ENCODE results near the gene VWA5A.

The VWA5A gene

DNA sequence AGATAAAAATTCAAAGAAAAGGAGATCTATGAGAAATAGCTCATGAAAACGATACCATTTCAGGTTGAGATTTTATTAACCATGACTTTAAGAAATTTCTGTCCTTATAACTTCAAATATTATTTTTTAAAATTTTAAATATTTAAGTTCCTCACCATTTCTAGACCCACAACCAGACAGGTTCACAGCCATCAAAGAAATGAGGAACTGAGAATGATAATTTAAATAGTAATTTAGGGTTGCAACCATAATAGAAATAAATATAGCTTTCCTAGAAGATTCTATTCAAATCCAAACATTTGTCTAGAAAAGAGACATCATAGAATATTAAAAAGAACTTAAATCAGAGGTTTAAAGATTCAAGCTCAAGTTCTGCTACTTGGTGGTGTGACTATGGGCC, 5.9 kb upstream of the VWA5A start:
- TF ChIP-seq, protein P1, sequence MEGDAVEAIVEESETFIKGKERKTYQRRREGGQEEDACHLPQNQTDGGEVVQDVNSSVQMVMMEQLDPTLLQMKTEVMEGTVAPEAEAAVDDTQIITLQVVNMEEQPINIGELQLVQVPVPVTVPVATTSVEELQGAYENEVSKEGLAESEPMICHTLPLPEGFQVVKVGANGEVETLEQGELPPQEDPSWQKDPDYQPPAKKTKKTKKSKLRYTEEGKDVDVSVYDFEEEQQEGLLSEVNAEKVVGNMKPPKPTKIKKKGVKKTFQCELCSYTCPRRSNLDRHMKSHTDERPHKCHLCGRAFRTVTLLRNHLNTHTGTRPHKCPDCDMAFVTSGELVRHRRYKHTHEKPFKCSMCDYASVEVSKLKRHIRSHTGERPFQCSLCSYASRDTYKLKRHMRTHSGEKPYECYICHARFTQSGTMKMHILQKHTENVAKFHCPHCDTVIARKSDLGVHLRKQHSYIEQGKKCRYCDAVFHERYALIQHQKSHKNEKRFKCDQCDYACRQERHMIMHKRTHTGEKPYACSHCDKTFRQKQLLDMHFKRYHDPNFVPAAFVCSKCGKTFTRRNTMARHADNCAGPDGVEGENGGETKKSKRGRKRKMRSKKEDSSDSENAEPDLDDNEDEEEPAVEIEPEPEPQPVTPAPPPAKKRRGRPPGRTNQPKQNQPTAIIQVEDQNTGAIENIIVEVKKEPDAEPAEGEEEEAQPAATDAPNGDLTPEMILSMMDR (IDR thresholded peaks at IDR 0.05; ENCODE audit: extremely low read depth, insufficient read depth, missing control alignments), result no peak
- in situ Hi-C loops (cut with MboI; ENCODE audit: low pct_unique_long_range_greater_than_20kb, low sequenced_read_pairs, unreplicated experiment), result no loop called here
- DNase-seq (ENCODE audit: low spot score), result no peak

DNA sequence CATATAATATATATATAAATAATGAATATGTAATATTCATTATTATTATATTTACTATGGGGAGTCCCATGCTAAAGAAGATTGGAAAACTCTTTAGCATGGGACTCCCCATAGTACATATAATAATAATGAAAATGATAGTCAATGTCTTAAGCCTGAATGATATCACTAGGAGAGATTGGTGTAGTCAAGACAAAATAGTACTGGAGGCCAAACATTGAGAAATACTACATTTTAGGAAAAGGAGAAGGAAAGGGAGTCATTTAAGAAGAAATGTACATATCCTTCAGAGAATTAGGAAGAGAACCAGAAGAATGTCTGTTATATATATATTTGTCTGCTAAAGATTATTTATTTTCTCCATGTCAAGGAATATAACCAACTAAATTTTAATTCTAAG, 5.0 kb upstream of the VWA5A start:
- no peak for DNase-seq (ENCODE audit: low spot score)
- TF ChIP-seq, protein P1 (IDR thresholded peaks at IDR 0.05; ENCODE audit: extremely low read depth, insufficient read depth, missing control alignments), result no peak
- in situ Hi-C loops (cut with MboI; ENCODE audit: low pct_unique_long_range_greater_than_20kb, low sequenced_read_pairs, unreplicated experiment), result no loop called here

DNA sequence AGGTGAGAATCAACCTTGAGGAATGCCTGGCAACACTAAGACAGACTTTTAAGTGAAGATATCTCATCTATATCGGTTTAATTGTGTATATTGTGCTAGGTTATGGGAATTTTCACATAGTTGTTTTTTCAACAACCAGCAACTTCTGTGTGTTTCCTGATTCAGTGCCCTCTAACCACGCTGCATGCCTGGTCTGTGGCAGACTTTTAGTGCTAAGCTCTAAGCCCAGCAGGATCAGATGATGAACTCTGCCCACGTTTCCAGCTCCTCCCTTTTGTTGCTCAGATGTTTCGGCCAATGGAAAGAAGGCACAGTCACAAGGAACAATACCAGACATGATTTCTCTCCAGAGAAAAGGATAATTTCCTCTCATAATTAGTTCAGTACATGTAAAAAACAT, 1.4 kb upstream of the VWA5A start:
- in situ Hi-C loops (cut with MboI; ENCODE audit: low pct_unique_long_range_greater_than_20kb, low sequenced_read_pairs, unreplicated experiment), result no loop called here
- DNase-seq (ENCODE audit: low spot score), result no peak
- TF ChIP-seq, protein P1 (IDR thresholded peaks at IDR 0.05; ENCODE audit: extremely low read depth, insufficient read depth, missing control alignments), result no peak

DNA sequence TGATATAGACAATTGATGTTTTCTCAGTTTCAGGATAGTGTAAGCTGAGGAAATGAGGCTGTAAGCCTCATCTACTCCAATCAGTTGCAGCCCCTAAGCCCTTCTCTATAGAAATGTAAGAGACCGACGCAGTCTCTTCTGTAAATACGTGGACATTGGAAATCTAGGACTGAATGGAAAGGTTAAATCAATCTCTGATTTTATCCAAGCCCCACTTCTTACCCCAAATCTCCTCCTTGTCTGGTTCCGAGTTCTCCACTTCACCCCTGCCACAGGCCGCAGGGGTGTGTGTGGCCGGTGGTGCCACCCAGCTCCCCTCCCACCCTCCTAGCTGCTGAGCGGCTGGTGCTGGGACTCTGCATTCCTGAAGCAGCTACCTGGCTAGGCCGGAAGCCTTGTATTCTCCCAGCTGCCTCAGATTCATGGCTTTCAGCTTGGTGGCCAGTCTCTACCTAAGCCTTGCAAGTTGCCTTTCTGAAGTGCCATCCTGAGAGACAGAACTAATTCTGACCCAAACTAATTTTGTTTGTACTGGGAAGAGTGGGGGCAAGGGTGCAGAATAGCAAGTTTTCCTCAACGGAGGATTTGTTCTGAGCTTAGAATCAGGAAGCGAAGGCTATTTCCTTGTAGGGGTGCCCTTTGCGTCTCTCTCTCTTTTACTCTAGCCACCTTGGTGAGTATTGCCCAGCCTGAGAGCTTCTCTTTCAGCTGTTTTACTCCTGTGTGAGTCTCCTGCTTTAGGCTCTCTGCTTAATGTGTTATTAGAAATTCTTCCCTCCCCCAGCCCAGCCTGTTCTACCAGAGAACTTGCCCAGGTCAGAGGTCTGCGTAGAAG, 749 bp downstream of the VWA5A start:
- in situ Hi-C loops (cut with MboI; ENCODE audit: low pct_unique_long_range_greater_than_20kb, low sequenced_read_pairs, unreplicated experiment), result no loop called here
- no peak for DNase-seq (ENCODE audit: low spot score)
- TF ChIP-seq, protein P1 (IDR thresholded peaks at IDR 0.05; ENCODE audit: extremely low read depth, insufficient read depth, missing control alignments), result no peak

DNA sequence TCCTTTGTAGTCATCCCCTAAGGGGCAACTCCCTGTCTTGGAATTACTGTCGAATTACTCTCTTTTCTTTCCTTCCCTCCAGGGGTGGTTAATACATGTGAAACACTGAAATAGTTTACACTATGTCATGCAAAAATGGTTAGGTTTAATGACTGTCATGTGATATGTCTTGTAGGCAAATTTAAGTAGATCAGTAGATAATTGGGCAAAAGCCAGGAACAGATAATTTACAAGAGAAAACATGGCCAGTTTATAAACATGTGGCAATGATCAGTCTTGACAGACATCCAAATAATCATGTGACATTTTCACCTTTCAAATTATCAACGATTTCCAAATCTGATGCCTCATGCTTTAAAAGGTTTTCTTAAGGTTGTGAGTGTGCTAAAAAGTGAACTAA, 3.9 kb downstream of the VWA5A start:
- TF ChIP-seq, protein P1 (IDR thresholded peaks at IDR 0.05; ENCODE audit: extremely low read depth, insufficient read depth, missing control alignments), result no peak
- no peak for DNase-seq (ENCODE audit: low spot score)
- in situ Hi-C loops (cut with MboI; ENCODE audit: low pct_unique_long_range_greater_than_20kb, low sequenced_read_pairs, unreplicated experiment), result no loop called here

DNA sequence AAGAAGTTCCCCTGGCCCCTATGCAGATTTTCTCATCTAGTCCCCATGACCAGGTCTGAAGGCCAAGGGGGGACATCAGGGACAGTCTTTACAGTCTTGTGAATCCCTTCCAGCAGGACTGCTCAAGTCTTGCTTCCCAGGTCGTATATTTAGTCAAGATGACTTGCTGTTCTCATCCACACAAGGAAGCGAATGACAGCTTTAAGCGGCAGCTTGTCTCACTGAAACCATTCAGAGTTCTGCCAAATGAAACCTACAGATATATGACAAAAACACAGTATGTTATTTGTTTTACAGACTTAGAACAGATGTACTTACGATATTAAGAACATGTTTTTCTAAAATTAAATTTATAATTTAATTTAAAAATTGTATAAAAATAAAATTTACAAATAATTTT, 5.6 kb downstream of the VWA5A start:
- DNase-seq (ENCODE audit: low spot score), result no peak
- in situ Hi-C loops (cut with MboI; ENCODE audit: low pct_unique_long_range_greater_than_20kb, low sequenced_read_pairs, unreplicated experiment), result no loop called here
- TF ChIP-seq, protein P1 (IDR thresholded peaks at IDR 0.05; ENCODE audit: extremely low read depth, insufficient read depth, missing control alignments), result no peak
